ENCODE measurements around the gene APBA2. TPM values are rescaled to one million over a fixed set of nuclear protein-coding genes. Genes with fewer than 3 reads are reported as not detected.

Gene APBA2
- total RNA-seq, 4 donors from 2014 or later: 2.3 to 15.0 (median 4.6) TPM; not detected in 1

DNA sequence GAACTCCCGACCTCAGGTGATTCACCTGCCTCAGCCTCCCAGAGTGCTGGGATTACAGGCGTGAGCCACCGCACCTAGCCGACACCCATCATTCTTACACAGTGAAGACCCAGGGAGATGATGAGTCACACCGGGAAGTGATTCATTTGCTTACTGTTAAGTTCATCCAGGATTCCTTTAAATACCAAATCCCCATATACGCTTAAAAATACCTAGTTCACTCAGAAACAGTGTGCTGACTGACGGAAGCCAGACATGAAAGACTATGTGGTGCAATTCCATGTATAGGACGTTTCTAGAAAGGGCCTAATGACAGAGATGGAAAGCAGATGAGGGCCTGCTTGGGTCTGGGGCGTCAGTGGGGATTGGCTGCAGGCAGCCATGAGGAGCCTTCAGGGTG lies 75.2 kb downstream of the APBA2 start:
- H3K9me3 ChIP-seq: no peaks in the 10 kb centered on the region
- intact Hi-C loops (cut with DNase I; ENCODE audit: low total_unique reads): no loop called here
- DNase-seq: no peak
- H3K4me1 ChIP-seq: no peaks in the 10 kb centered on the region
- TF ChIP-seq, protein P1, sequence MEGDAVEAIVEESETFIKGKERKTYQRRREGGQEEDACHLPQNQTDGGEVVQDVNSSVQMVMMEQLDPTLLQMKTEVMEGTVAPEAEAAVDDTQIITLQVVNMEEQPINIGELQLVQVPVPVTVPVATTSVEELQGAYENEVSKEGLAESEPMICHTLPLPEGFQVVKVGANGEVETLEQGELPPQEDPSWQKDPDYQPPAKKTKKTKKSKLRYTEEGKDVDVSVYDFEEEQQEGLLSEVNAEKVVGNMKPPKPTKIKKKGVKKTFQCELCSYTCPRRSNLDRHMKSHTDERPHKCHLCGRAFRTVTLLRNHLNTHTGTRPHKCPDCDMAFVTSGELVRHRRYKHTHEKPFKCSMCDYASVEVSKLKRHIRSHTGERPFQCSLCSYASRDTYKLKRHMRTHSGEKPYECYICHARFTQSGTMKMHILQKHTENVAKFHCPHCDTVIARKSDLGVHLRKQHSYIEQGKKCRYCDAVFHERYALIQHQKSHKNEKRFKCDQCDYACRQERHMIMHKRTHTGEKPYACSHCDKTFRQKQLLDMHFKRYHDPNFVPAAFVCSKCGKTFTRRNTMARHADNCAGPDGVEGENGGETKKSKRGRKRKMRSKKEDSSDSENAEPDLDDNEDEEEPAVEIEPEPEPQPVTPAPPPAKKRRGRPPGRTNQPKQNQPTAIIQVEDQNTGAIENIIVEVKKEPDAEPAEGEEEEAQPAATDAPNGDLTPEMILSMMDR (IDR thresholded peaks at IDR 0.05): no peak
- TF ChIP-seq POLR2A (IDR thresholded peaks at IDR 0.05): no peak
- no peak overlapping the region for H3K4me3 ChIP-seq
- H3K27ac ChIP-seq: no peak overlapping the region
- H3K27me3 ChIP-seq: no peaks in the 10 kb centered on the region
- no peaks in the 10 kb centered on the region for H3K36me3 ChIP-seq

DNA sequence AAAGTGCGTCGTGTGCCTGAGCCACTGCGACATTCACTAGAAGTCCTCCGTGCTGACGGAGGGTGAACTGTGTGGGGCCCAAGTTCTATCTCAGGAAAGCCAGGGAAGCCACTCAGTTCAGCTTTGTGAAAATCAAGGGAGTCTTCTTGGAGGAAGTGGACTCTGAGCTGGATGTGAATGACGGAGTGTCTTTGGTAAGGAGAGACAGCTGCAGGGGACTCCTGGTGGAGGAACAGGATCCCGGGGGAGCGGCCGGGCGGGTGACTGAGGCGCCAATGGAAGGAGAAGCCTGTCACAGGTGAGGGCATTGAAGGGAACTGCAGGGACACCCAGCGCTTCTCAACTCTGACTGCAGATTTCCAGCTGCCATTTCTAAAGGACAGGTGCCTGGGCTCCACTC lies 75.6 kb downstream of the APBA2 start:
- H3K27me3 ChIP-seq: no peaks in the 10 kb centered on the region
- no peaks in the 10 kb centered on the region for H3K4me1 ChIP-seq
- TF ChIP-seq, protein P1 (IDR thresholded peaks at IDR 0.05): no peak
- TF ChIP-seq POLR2A (IDR thresholded peaks at IDR 0.05): no peak
- H3K4me3 ChIP-seq: no peak overlapping the region
- no peaks in the 10 kb centered on the region for H3K9me3 ChIP-seq
- H3K27ac ChIP-seq: no peak overlapping the region
- no peaks in the 10 kb centered on the region for H3K36me3 ChIP-seq
- intact Hi-C loops (cut with DNase I; ENCODE audit: low total_unique reads): no loop called here
- no peak for DNase-seq

DNA sequence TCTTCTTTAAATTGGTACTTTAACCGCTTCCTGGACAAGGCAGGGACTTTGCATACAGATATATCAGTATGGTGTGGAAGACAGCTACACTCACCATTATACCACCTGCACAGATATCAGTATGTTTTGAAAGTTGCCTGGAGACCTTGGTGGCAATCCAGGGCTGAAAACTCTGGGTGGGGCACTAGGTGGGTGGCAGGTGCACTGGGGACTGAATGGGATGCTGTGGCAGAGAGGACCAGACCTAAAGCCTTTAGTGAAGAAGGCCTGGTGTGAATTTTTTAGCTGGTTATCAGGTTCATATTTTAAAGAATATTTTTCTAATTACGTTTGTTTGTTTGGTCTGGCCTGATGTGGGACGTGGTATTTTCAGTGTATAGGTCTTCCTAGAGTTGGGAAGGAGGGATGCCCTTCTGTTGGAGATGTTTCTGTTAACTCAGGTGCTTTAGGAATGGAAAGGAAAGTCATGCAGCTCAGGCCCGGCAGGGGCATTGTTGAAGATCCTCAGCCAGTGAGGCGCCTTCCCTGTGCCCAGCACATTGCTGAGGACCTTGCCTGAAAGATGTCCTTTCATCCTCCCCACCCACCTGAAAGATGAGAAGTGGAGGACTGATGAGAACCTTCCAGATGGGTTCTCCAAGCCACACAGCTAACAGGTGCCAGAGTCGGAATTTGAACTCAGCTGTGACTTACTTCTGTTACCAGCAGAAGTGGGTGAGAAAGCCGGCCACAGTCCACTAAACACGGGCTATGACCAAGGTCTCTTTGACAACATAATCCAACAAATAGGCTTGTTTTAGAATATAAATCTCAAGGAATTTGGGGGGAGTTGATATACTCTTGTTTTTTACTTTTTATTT lies 77.3 kb downstream of the APBA2 start:
- H3K9me3 ChIP-seq: no peaks in the 10 kb centered on the region

DNA sequence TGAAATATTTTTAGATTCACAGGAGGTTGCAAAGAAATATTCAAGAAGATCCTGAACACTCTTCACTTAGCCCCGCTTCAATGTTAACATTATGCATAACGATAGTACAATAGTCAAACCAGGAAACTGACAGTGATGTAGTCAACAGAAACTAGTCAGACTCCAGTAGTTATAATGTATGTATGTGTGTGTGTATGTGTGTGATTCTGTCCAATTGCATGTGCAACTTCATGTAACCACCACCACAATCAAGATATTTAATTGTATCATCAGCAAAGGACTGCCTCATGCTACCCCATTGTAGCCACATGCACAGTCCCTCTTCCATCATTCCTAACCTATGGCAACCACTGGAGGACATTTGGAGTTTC lies 77.9 kb downstream of the APBA2 start:
- Histone ChIP-seq H3K4me1 (no peaks in the 10 kb centered on the region), H3K27ac (no peak overlapping the region), H3K4me3 (no peak overlapping the region), H3K9me3 (no peaks in the 10 kb centered on the region), H3K27me3 (no peaks in the 10 kb centered on the region), H3K36me3 (no peaks in the 10 kb centered on the region)
- no peak for DNase-seq
- intact Hi-C loops (cut with DNase I; ENCODE audit: low total_unique reads): no loop called here
- no peak for TF ChIP-seq POLR2A (IDR thresholded peaks at IDR 0.05)
- TF ChIP-seq, protein P1 (IDR thresholded peaks at IDR 0.05): no peak

More for the DNA sequence above, 77.3 kb downstream of the APBA2 start:
- intact Hi-C loops (cut with DNase I; ENCODE audit: low total_unique reads): no loop called here
- Histone ChIP-seq H3K36me3 (no peaks in the 10 kb centered on the region), H3K4me3 (no peak overlapping the region), H3K27ac (no peak overlapping the region), H3K27me3 (no peaks in the 10 kb centered on the region), H3K4me1 (no peaks in the 10 kb centered on the region)
- DNase-seq: no peak
- TF ChIP-seq POLR2A (IDR thresholded peaks at IDR 0.05): no peak
- TF ChIP-seq, protein P1 (IDR thresholded peaks at IDR 0.05): no peak

DNA sequence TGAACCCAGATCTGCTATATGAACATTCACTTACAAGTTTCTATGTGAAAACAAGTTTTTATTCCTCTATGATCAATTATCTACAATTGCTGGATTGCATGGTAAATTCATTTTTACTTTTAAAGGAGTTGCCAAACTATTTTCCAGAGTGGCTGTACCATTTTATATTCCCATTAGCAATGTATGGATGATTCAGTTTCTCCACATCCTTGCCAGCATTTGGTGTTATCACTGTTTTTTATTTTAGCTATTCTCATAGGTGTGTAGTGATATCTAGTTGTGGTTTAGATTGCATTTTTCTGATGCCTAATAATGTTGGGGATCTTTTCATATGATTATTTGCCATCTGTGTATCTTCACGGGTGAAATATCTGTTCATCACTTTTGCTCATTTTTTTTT lies 78.3 kb downstream of the APBA2 start:
- no peak overlapping the region for H3K4me3 ChIP-seq
- no peaks in the 10 kb centered on the region for H3K9me3 ChIP-seq
- no peaks in the 10 kb centered on the region for H3K27me3 ChIP-seq
- no peaks in the 10 kb centered on the region for H3K36me3 ChIP-seq
- no peak for DNase-seq
- no peaks in the 10 kb centered on the region for H3K4me1 ChIP-seq
- intact Hi-C loops (cut with DNase I; ENCODE audit: low total_unique reads): no loop called here
- H3K27ac ChIP-seq: no peak overlapping the region
- TF ChIP-seq POLR2A (IDR thresholded peaks at IDR 0.05): no peak
- TF ChIP-seq, protein P1 (IDR thresholded peaks at IDR 0.05): no peak
